Endothelial cell of hepatic sinusoid (primary cell): Measurements from ENCODE around the gene AIG1.

Source experiments
- in situ Hi-C: cut with HindIII; loops from 2 replicates; pipeline ENCODE4 v1.10.0; 2017; ENCODE audit warnings: low sequenced_read_pairs

AIG1 gene

GRCh38 chr6:143093290-143093689, 32.6 kb downstream of the AIG1 start:
- in situ Hi-C loops, result no loop called here

GRCh38 chr6:143096403-143096802, 35.7 kb downstream of the AIG1 start:
- in situ Hi-C loops, result no loop called here

- in situ Hi-C loops, result no loop called here
These were observed 36.6 kb downstream of the AIG1 start for GRCh38 chr6:143097224-143097795.

- in situ Hi-C loops, result no loop called here
These were observed 37.5 kb downstream of the AIG1 start for GRCh38 chr6:143098054-143098671.

DNA sequence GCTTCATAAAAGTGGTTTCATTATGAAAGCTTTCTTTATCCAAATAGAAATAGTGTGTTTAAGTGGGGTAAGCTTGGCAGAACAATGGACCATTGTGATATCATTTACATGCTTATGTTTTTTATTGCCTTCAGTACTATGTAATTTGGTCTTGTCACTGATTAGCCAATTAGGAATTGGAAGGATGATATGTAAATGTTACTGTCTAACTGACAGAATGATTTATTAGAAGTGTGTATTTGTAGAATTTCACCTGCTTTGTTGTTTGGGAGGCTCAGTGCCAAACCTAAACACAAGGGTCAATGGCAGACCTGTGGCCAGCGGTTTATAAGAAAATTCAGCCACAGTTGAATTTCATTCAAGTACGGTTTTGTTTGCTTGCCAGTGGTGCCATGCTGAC, 39.0 kb downstream of the AIG1 start:
- in situ Hi-C loops, result no loop called here

DNA sequence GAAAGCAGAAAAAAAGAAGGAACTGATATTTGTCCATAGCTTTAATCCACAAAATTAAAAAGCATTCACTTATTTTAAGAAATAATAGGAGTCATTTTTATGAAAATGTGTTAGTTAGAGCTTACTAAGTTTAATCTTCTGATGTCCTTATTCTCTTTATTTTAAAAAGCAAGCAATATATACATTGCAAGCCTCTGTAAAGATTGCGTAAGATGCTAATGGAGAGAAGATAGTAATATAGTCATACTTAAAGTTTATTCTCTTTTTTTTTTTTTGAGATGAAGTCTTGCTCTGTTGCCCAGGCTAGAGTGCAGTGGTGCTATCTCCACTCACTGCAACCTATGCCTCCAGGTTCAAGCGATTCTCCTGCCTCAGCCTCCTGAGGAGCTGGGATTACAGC, 39.7 kb downstream of the AIG1 start:
- in situ Hi-C loops, result no loop called here

DNA sequence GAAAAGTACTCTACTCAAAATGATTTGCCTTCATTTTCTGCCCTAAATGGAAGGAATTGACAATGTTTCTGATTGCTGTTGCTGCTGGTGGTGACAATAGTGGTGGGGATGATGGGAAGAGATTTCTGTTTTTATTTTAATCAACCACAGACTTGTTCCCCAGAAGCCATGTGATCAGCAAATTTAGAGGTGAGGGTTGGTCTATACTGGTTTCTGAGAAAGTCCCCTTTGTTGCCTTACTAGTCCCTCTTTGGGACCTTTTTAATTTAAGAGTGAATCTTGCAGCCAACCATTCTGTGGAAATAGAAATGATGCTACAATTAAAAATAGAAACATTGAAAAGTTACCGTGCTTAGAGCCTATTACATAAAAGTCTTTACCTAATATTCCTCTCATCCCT, 43.2 kb downstream of the AIG1 start:
- in situ Hi-C loops, result no loop called here

GRCh38 chr6:143107440-143107839, 46.8 kb downstream of the AIG1 start:
- in situ Hi-C loops, result no loop called here

GRCh38 chr6:143107911-143108761, 47.4 kb downstream of the AIG1 start:
- in situ Hi-C loops, result no loop called here

DNA sequence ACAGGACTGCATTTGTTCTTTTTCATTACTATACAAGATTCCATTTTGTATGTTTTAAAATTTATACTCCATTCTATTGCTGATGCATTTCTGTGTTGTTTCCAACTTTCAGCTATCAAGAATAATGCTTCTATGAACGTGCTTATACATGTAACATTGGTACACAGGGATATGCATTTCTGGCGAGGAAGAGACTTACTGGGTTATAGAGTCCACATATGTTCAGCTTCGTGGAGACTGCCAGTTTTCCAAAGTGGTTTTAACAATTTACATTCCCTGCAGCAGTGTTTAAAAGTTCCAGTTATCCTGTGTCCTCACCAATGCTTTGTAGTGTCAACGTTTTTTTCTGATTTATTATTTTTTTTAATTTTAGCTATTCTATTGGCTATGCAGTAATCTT, 48.5 kb downstream of the AIG1 start:
- in situ Hi-C loops, result no loop called here

- in situ Hi-C loops, result no loop called here
These were observed 49.9 kb downstream of the AIG1 start for GRCh38 chr6:143110572-143110971.

- in situ Hi-C loops, result no loop called here
These were observed 50.3 kb downstream of the AIG1 start for GRCh38 chr6:143110996-143111395.

DNA sequence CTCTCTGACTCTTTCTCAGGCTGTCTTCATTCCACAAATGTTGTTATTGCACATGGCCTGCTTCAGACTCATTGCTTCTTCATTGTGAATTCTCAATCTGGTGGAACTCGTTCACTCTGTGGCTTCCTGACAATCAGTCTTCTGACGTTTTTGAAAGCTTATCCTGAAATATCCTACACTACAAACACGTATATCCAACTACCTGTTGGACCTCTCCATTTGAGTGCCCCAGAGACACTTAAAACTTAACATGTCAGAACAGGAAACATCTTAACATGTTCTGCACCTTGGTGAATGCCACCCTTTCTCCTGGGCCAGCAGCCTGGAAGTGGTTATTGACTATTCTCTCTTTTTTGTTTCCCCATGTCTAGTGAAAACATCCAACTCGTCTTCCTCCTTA, 50.8 kb downstream of the AIG1 start:
- in situ Hi-C loops, result no loop called here

GRCh38 chr6:143112084-143112768, 51.5 kb downstream of the AIG1 start:
- in situ Hi-C loops, result no loop called here

- in situ Hi-C loops, result no loop called here
These were observed 52.1 kb downstream of the AIG1 start for GRCh38 chr6:143112837-143113236.

GRCh38 chr6:143115728-143116127, 55.0 kb downstream of the AIG1 start:
- in situ Hi-C loops, result no loop called here

DNA sequence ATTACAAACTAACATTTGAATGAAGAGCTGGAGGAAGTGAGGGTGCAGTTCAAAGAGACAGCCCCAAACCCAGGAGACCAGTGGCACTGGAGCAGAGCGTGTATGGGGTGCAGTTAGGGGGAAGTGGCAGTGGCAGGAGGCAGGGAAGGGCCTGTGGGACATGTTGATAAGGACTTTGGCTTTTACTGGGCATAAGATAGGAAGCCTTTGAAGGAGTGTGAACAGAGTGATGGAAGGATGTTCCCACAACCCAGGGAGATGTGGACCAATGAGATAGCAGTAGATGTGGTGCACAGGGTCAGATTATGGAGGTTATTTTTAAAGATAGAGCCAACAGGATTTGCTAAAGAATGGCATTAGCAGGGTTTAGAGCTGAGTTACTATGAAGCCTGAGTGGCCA, 56.4 kb downstream of the AIG1 start:
- in situ Hi-C loops, result no loop called here

GRCh38 chr6:143119260-143119659, 58.6 kb downstream of the AIG1 start:
- in situ Hi-C loops, result no loop called here

GRCh38 chr6:143123081-143123480, 62.4 kb downstream of the AIG1 start:
- in situ Hi-C loops, result no loop called here

GRCh38 chr6:143123941-143124340, 63.3 kb downstream of the AIG1 start:
- in situ Hi-C loops, result no loop called here

DNA sequence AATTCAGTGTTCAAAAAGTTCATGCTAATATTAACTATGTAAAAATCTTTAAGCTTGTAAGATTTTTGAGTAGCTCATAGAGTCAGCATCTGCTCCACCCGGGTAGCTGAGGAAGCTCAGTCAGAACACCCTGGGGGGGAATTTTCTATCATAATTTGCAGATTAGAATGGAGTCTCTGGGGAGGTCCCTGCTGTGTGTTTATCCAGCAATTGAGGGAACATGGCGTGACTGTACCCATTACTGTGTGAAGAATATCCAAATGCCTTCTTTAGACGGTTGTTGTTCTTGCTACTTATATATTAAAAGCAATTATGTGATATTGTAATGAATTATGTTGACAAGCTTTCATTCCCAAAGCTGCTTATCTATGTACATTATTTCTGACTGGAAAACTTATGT, 64.8 kb downstream of the AIG1 start:
- in situ Hi-C loops, result no loop called here
